Naive thymus-derived CD4-positive, alpha-beta T cell (primary cell): ENCODE results near the gene PANK2. TPM values are rescaled to one million over a fixed set of nuclear protein-coding genes. Genes with fewer than 3 reads are reported as not detected.
A peak's percentile ranks its signal among the peaks of the same experiment; 100 is the strongest.
"Not testable (repeated sequence)": the region's sequence is repeated elsewhere in the genome, so short reads cannot be mapped to it uniquely, and the experiment has no call there.

Experiments
- ATAC-seq: fragments of 150-1000 bp; cut with Tn5 transposase; 2 replicates; pipeline ENCODE4 v1.10.0; 2021; ENCODE audit warnings: mild to moderate bottlenecking, moderate library complexity
- CTCF ChIA-PET: fragments of 350-600 bp; sonication (Branson Sonifier 250); formaldehyde crosslinking; loops from one replicate; lab custom pipeline; 2021; ENCODE audit warnings: antibody characterized with exemption; lab: Charles Lee
- POLR2A ChIA-PET: fragments of 350-600 bp; sonication (Branson Sonifier 250); formaldehyde crosslinking; loops from one replicate; lab custom pipeline; 2021; ENCODE audit warnings: antibody characterized with exemption, inconsistent platforms; lab: Charles Lee
- DNase-seq, 9 donors: peaks; one replicate each; pipeline versions ENCODE4 v3.0.0 to v3.0.0-alpha.2; 2020 to 2022; ENCODE audit warnings: mixed read lengths in 1 of 9
- H3K27ac ChIP-seq: one replicate; pipeline ENCODE4 v1.7.0; 2013; ENCODE audit warnings: mild to moderate bottlenecking, low read depth, low read length, moderate library complexity
- H3K27me3 ChIP-seq, 2 donors: one replicate each; pipeline ENCODE4 v1.7.0; 2013; ENCODE audit warnings: low read length in 2 of 2, mild to moderate bottlenecking in 2 of 2, moderate library complexity in 2 of 2; ENCODE audit not compliant: control insufficient read depth in 2 of 2, insufficient read depth in 2 of 2
- H3K36me3 ChIP-seq, 3 experiments: 1 replicate in 2 of 3; 2 replicates in 1 of 3; pipeline ENCODE4 v1.7.0; 2013; ENCODE audit warnings: low read length in 3 of 3, mild to moderate bottlenecking in 3 of 3, moderate library complexity in 1 of 3; ENCODE audit not compliant: insufficient read depth in 3 of 3, control insufficient read depth in 2 of 3
- H3K4me1 ChIP-seq, 2 donors: one replicate each; pipeline ENCODE4 v1.7.0; 2013; ENCODE audit warnings: low read length in 2 of 2, mild to moderate bottlenecking in 2 of 2, moderate library complexity in 1 of 2; ENCODE audit not compliant: control insufficient read depth in 2 of 2, insufficient read depth in 2 of 2
- H3K4me3 ChIP-seq: 2 replicates; pipeline ENCODE4 v1.7.0; 2013; ENCODE audit warnings: mild to moderate bottlenecking, low read length
- H3K9me3 ChIP-seq, 3 experiments: 1 replicate in 2 of 3; 2 replicates in 1 of 3; pipeline ENCODE4 v1.7.0; 2013; ENCODE audit warnings: low read length in 3 of 3; ENCODE audit not compliant: control insufficient read depth in 2 of 3
- H3K27ac Mint-ChIP-seq, 9 donors: one replicate each; pipeline ENCODE4 v1.8.0; 2020 to 2022; ENCODE audit warnings: mixed read lengths in 9 of 9, mild to moderate bottlenecking in 8 of 9, moderate library complexity in 5 of 9, inconsistent platforms in 2 of 9
- H3K27me3 Mint-ChIP-seq, 5 donors: one replicate each; pipeline ENCODE4 v1.8.0; 2021 to 2022; ENCODE audit warnings: mixed read lengths in 5 of 5, mild to moderate bottlenecking in 1 of 5
- H3K36me3 Mint-ChIP-seq, 5 donors: one replicate each; pipeline ENCODE4 v1.8.0; 2020 to 2022; ENCODE audit warnings: mixed read lengths in 5 of 5, mild to moderate bottlenecking in 3 of 5, inconsistent platforms in 1 of 5
- H3K4me1 Mint-ChIP-seq, 7 donors: one replicate each; pipeline ENCODE4 v1.8.0; 2020 to 2022; ENCODE audit warnings: mixed read lengths in 7 of 7, mild to moderate bottlenecking in 3 of 7, inconsistent platforms in 1 of 7
- H3K4me3 Mint-ChIP-seq, 10 donors: one replicate each; pipeline ENCODE4 v1.8.0; 2020 to 2022; ENCODE audit warnings: mild to moderate bottlenecking in 10 of 10, mixed read lengths in 10 of 10, moderate library complexity in 6 of 10, inconsistent platforms in 2 of 10
- H3K9me3 Mint-ChIP-seq, 11 donors: one replicate each; pipeline ENCODE4 v1.8.0; 2020 to 2022; ENCODE audit warnings: mixed read lengths in 11 of 11, mild to moderate bottlenecking in 4 of 11, inconsistent platforms in 1 of 11, moderate library complexity in 1 of 11
- intact Hi-C, 2 donors: fragments of 100-400 bp; cut with micrococcal nuclease; formaldehyde crosslinking; loops; one replicate each; pipeline ENCODE4 v1.15.1; 2023
- polyA plus RNA-seq, 2 donors: library from polyadenylated mRNA; unstranded; fragments of 300-500 nt; fragmentation: Illumina TruSeq; gene quantifications; one replicate each; pipeline ENCODE4 v1.2.3, GENCODE V29; 2021
- total RNA-seq, 6 experiments: library from RNA in 5 of 6; stranded (reverse) in 5 of 6; gene quantifications; 1 replicate in 5 of 6; 2 replicates in 1 of 6; pipeline ENCODE4 v1.2.3 and lab custom pipeline; 2021 to 2026

PANK2 gene
- total and polyA plus RNA-seq, 7 experiments from 2014 or later, result 39.0 to 69.7 (median 46.9) TPM

DNA sequence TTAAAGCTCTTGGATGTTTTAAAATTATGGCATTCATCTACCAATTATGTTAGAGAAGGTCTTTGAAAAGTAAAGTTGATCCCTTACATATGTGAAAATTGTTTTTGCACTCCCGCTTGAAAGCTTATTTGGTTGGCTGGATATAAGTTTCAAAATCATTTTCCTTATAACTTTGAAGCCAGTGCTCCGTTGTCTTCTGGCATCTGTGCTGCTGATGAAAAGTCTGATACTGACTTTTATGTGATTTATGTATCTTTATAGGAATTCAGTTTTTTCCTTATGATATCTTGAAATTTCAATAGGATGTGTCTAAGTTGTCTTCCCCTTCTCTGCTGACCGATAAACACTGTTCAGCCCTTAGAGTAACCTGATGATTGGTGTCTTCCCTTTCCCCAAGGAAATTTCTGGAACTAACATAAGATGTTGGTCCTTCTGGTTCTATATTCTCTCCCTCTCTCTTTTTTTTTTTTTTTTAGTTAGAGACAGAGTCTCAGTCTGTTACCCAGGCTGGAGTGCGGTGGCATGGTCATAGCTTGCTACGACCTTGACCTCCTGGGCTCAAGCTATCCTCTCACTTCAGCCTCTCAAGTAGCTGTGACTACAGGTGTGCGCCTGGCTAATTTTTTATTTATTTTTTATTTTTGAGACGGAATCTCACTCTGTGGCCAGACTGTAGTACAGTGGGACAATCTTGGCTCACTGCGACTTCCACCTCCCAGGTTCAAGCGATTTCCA, 12.7 kb downstream of the PANK2 start:
- ATAC-seq, result no peak
- Mint-ChIP-seq H3K4me3 (peak overlapping the region; percentile 8 to 70 (median 56)), H3K4me1 (peaks cover 39 to 91% (median 66%) of the 10 kb centered on the region in 7 donors), H3K9me3 (peaks cover 0 to 2% (median 0%) of the 10 kb centered on the region in 11 donors), H3K27me3 (no peaks in the 10 kb centered on the region), H3K27ac (peak overlapping the region; percentile 64 to 88 (median 77)), H3K36me3 (peaks cover 0 to 5% (median 2%) of the 10 kb centered on the region in 5 donors)
- no peak overlapping the region for H3K27ac ChIP-seq
- no peak overlapping the region for H3K4me3 ChIP-seq
- ChIA-PET CTCF (no interaction called here), POLR2A (interaction anchor here (0.6 to 0.9 kb wide), 2 partner anchors 17 to 28 kb away, joined by 3 read pairs; no protein-coding TSS in a partner anchor)
- no peaks in the 10 kb centered on the region for H3K27me3 ChIP-seq
- intact Hi-C loops, result no loop called here
- H3K9me3 ChIP-seq, result no peaks in the 10 kb centered on the region
- DNase-seq, result no peak
- peaks cover 23 to 43% of the 10 kb centered on the region in 2 donors for H3K4me1 ChIP-seq
- H3K36me3 ChIP-seq, result no peaks in the 10 kb centered on the region

DNA sequence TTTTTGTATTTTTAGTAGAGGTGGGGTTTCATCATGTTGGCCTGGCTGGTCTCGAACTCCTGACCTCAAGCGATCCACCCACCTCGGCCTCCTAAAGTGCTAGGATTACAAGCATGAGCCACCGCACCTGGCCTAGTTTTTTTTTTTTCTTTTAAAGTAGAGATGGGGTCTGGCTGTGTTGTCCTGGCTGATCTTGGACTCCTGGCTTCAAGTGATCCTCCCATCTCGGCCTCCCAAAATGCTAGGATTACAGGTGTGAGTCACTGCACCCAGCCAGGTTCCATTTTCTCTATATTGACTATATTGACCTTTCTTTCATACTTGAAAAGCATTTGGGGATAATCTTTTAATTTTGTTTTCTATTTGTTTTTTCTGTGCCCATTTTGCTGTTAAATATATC, 13.3 kb downstream of the PANK2 start:
- Histone ChIP-seq H3K36me3 (no peaks in the 10 kb centered on the region), H3K27ac (no peak overlapping the region), H3K9me3 (no peaks in the 10 kb centered on the region), H3K27me3 (no peaks in the 10 kb centered on the region), H3K4me3 (no peak overlapping the region), H3K4me1 (peaks cover 20 to 42% of the 10 kb centered on the region in 2 donors)
- CTCF ChIA-PET, result no interaction called here
- ATAC-seq (no peak), DNase-seq (no peak)
- POLR2A ChIA-PET, result interaction anchor here (0.6 kb wide), 1 partner anchor 106 kb away, joined by 4 read pairs; no protein-coding TSS in a partner anchor
- intact Hi-C loops, result no loop called here
- H3K27ac Mint-ChIP-seq, result peak overlapping the region in 6 of 9 donors; percentile 41 to 88 (median 64)
- peaks cover 35 to 89% (median 64%) of the 10 kb centered on the region in 7 donors for H3K4me1 Mint-ChIP-seq
- H3K4me3 Mint-ChIP-seq, result peak overlapping the region in 4 of 10 donors; percentile 7 to 23 (median 14)
- peaks cover 0 to 2% (median 0%) of the 10 kb centered on the region in 11 donors for H3K9me3 Mint-ChIP-seq
- no peaks in the 10 kb centered on the region for H3K27me3 Mint-ChIP-seq
- H3K36me3 Mint-ChIP-seq, result peaks cover 0 to 2% (median 0%) of the 10 kb centered on the region in 5 donors

DNA sequence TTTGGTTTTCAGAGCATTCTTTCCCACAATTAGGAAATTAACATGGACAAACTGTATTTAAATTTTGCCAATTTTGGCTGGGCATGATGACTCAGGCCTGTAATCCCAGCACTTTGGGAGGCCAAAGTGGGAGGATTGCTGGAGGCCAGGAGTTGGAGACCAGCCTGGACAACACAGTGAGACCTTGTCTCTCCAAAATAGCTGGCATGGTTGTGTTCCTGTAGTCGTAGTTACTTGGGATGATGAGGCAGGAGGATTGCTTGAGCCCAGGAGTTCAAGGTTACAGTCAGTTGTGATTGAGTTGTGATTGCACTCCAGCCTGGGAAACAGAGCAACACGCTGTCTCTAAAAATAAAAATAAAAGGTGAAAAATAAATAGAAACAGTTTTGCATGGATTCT, 15.0 kb downstream of the PANK2 start:
- Mint-ChIP-seq H3K27me3 (no peaks in the 10 kb centered on the region), H3K27ac (peak overlapping the region in 4 of 9 donors; percentile 52 to 84 (median 59)), H3K4me3 (peak overlapping the region in 1 of 10 donors; percentile 2), H3K4me1 (peaks cover 38 to 88% (median 73%) of the 10 kb centered on the region in 7 donors), H3K36me3 (peaks cover 0 to 13% (median 9%) of the 10 kb centered on the region in 5 donors), H3K9me3 (peaks cover 0 to 2% (median 0%) of the 10 kb centered on the region in 11 donors)
- H3K36me3 ChIP-seq, result peaks cover 0 to 15% (median 2%) of the 10 kb centered on the region in 3 experiments
- intact Hi-C loops, result no loop called here
- DNase-seq, result no peak
- no peak overlapping the region for H3K27ac ChIP-seq
- ChIA-PET CTCF (interaction anchor here (0.5 kb wide), 1 partner anchor 133 kb away, joined by 4 read pairs; no protein-coding TSS in a partner anchor), POLR2A (interaction anchor here (0.5 kb wide), 1 partner anchor 9 kb away, joined by 5 read pairs; no protein-coding TSS in a partner anchor)
- no peaks in the 10 kb centered on the region for H3K27me3 ChIP-seq
- no peak overlapping the region for H3K4me3 ChIP-seq
- peaks cover 23 to 36% of the 10 kb centered on the region in 2 donors for H3K4me1 ChIP-seq
- H3K9me3 ChIP-seq, result no peaks in the 10 kb centered on the region
- ATAC-seq, result no peak

DNA sequence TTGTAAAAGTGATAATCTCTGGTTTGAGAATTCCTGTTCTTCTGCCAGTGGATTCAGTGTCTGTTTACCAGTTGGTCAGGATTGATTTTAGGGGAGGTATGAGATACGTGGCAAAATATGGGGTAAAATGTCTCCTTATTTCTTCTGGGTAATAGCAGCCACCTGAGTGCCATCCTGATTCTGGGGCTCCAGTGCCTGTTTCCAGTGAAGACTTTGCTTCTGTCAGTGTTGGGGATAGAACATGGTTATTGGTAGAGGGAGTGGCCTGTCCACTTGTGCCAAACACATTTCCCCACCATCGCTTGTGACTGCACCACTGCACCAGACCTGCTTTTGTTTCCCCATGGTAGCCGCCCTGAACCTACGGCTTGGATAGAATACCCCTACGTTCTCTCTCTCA, 15.7 kb downstream of the PANK2 start:
- Histone ChIP-seq H3K4me3 (no peak overlapping the region), H3K4me1 (peaks cover 17 to 35% of the 10 kb centered on the region in 2 donors), H3K27ac (no peak overlapping the region), H3K27me3 (no peaks in the 10 kb centered on the region), H3K36me3 (peaks cover 0 to 21% (median 2%) of the 10 kb centered on the region in 3 experiments), H3K9me3 (no peaks in the 10 kb centered on the region)
- DNase-seq (no peak), ATAC-seq (no peak)
- Mint-ChIP-seq H3K27ac (peak overlapping the region in 7 of 9 donors; percentile 14 to 88 (median 58)), H3K9me3 (peaks cover 0 to under 1% (median 0%) of the 10 kb centered on the region in 11 donors), H3K36me3 (peaks cover 0 to 16% (median 9%) of the 10 kb centered on the region in 5 donors), H3K4me3 (peak overlapping the region in 6 of 10 donors; percentile 2 to 61 (median 16)), H3K27me3 (no peaks in the 10 kb centered on the region), H3K4me1 (peaks cover 35 to 81% (median 70%) of the 10 kb centered on the region in 7 donors)
- intact Hi-C loops, result loop anchor here in 1 of 2 donors (5.0 kb wide), 1 partner anchor 177 kb away; no protein-coding TSS in a partner anchor
- POLR2A ChIA-PET, result no interaction called here
- CTCF ChIA-PET, result interaction anchor here (0.5 kb wide), 1 partner anchor 133 kb away, joined by 4 read pairs; no protein-coding TSS in a partner anchor

DNA sequence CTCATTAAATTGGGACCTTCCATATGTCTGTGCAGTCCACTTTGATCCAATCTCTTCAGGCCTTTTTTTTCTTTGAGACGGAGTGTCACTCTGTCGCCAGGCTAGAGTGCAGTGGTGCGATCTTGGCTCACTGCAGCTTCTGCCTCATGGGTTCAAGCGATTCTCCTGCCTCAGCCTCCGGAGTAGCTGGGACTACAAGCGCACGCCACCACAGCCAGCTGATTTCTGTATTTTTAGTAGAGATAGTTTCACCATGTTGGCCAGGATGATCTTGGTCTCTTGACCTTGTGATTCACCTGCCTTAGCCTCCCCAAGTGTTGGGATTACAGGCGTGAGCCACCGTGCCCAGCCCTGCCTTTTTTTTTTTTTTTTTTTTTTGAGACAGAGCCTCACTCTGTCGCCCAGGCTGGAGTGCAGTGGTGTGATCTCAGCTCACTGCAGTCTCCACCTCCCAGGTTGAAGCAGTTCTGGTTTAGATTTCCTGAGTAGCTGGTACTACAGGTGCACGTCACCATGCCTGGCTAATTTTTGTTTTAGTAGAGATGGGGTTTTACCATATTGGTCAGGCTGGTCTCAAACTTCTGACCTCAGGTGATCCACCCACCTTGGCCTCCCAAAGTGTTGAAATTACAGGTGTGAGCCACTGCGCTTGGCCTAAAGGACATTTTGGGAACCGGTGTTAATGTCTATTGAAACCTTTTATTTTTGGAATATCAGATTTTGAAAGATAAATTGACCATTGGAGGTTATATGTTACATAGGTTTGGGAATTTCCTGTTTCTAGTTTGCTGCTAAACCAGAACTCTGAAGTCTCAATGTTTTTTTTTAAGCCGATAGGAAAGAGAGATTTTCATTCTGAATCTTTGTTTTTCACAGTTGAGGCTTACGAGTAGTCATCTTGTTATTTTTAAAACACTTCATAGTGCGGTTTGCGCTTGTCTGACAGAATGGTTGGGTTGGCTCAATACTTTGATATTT, 17.8 kb downstream of the PANK2 start:
- not testable (repeated sequence) for H3K9me3 ChIP-seq, H3K27me3 Mint-ChIP-seq, H3K27me3 ChIP-seq, H3K9me3 Mint-ChIP-seq
- ChIA-PET POLR2A (interaction anchor here (0.8 to 1.2 kb wide), 3 partner anchors 14 to 115 kb away, joined by 3 read pairs; no protein-coding TSS in a partner anchor), CTCF (interaction anchor here (0.6 to 1.3 kb wide), 3 partner anchors 9 to 138 kb away, joined by 4 read pairs; no protein-coding TSS in a partner anchor)
- peaks cover 9 to 25% of the 10 kb centered on the region in 2 donors for H3K4me1 ChIP-seq
- peak overlapping the region; percentile 14 for H3K4me3 ChIP-seq
- H3K27ac ChIP-seq, result peak overlapping the region; percentile 51
- DNase-seq, result peak in 6 of 9 donors; percentile 31 to 54 (median 42)
- Mint-ChIP-seq H3K27ac (peak overlapping the region; percentile 48 to 98 (median 89)), H3K4me3 (peak overlapping the region; percentile 4 to 82 (median 55)), H3K36me3 (peaks cover 3 to 30% (median 23%) of the 10 kb centered on the region in 5 donors), H3K4me1 (peaks cover 18 to 70% (median 59%) of the 10 kb centered on the region in 7 donors)
- ATAC-seq, result peak; percentile 86
- H3K36me3 ChIP-seq, result peaks cover 3 to 37% (median 14%) of the 10 kb centered on the region in 3 experiments
- intact Hi-C loops, result loop anchor here (1.0 to 5.0 kb wide), 2 partner anchors 18 to 175 kb away; partner anchors contain the start of gene PANK2 (in 2 of the 2)
